Tibial nerve (tissue), 4 donors: ENCODE measurements around the gene VPS13D. TPM values are rescaled to one million over a fixed set of nuclear protein-coding genes. Genes with fewer than 3 reads are reported as not detected.

Experiments used
- DNase-seq, 2 donors: peaks; one replicate each; pipeline ENCODE4 v3.0.0-alpha.2; 2019; ENCODE audit warnings: low spot score in 2 of 2
- H3K27ac ChIP-seq, 4 donors: fragments of 200-600 bp; sonication (generic) in 3 of 4; one replicate each; pipeline ENCODE4 v1.5.1; 2017 to 2019; ENCODE audit warnings: mild to moderate bottlenecking in 1 of 4
- H3K27me3 ChIP-seq, 2 donors: fragments of 200-600 bp; sonication (generic) in 1 of 2; one replicate each; pipeline versions ENCODE4 v1.5.1 to v1.6.0; 2017 to 2019
- H3K36me3 ChIP-seq, 3 donors: fragments of 200-600 bp; sonication (generic); one replicate each; pipeline ENCODE4 v1.5.1; 2018 to 2019
- H3K4me1 ChIP-seq, 4 donors: fragments of 200-600 bp; sonication (generic) in 3 of 4; one replicate each; pipeline ENCODE4 v1.5.1; 2017 to 2019
- H3K4me3 ChIP-seq, 4 donors: fragments of 200-600 bp; sonication (generic) in 3 of 4; one replicate each; pipeline ENCODE4 v1.5.1; 2017 to 2019; ENCODE audit warnings: mild to moderate bottlenecking in 1 of 4, moderate library complexity in 1 of 4
- H3K9me3 ChIP-seq, 4 donors: fragments of 200-600 bp; sonication (generic) in 3 of 4; one replicate each; pipeline ENCODE4 v1.5.1; 2017 to 2019
- EP300 ChIP-seq, 2 donors: sonication (generic); formaldehyde crosslinking; IDR thresholded peaks; one replicate each; pipeline ENCODE4 v1.6.1; 2017; ENCODE audit warnings: antibody characterized with exemption in 2 of 2, mild to moderate bottlenecking in 1 of 2
- POLR2A ChIP-seq, 2 donors: fragments of 450-650 bp; IDR thresholded peaks; one replicate each; pipeline ENCODE4 v1.6.1; 2017; ENCODE audit warnings: antibody characterized with exemption in 2 of 2, mild to moderate bottlenecking in 2 of 2, moderate library complexity in 2 of 2
- WGBS, 2 donors: methylation state at CpG; one replicate each; pipeline ENCODE4 v1.1.5; 2018; 5-methylcytosine and 5-hydroxymethylcytosine counted together
- total RNA-seq, 4 donors: library from RNA; depleted of rRNA; stranded (reverse); fragments of >200 nt; gene quantifications; one replicate each; pipeline ENCODE4 v1.1.0, GENCODE V29; 2016
- TF ChIP-seq, protein P1 (sequence below), 5 experiments: fragments of 200-600 bp in 3 of 5; fragments of 450-650 bp in 2 of 5; sonication (generic) in 3 of 5; IDR thresholded peaks; one replicate each; pipeline ENCODE4 v1.5.1; 2016 to 2019; ENCODE audit warnings: antibody characterized with exemption in 5 of 5, mild to moderate bottlenecking in 3 of 5, moderate library complexity in 2 of 5

VPS13D gene
- total RNA-seq, 4 donors from 2014 or later: 99.2 to 132 (median 110) TPM

- Histone ChIP-seq H3K27ac (peak overlapping the region; percentile 37 to 86 (median 68)), H3K4me3 (no peak overlapping the region), H3K4me1 (peaks cover 0 to 77% (median 38%) of the 10 kb centered on the region in 4 donors), H3K9me3 (no peaks in the 10 kb centered on the region), H3K36me3 (peaks cover 0 to 9% (median 0%) of the 10 kb centered on the region in 3 donors), H3K27me3 (no peaks in the 10 kb centered on the region)
- 41 to 55% methylated on average over 2 of the region's 2 CpGs for WGBS, 2 donors
- DNase-seq: no peak
- TF ChIP-seq, protein P1, sequence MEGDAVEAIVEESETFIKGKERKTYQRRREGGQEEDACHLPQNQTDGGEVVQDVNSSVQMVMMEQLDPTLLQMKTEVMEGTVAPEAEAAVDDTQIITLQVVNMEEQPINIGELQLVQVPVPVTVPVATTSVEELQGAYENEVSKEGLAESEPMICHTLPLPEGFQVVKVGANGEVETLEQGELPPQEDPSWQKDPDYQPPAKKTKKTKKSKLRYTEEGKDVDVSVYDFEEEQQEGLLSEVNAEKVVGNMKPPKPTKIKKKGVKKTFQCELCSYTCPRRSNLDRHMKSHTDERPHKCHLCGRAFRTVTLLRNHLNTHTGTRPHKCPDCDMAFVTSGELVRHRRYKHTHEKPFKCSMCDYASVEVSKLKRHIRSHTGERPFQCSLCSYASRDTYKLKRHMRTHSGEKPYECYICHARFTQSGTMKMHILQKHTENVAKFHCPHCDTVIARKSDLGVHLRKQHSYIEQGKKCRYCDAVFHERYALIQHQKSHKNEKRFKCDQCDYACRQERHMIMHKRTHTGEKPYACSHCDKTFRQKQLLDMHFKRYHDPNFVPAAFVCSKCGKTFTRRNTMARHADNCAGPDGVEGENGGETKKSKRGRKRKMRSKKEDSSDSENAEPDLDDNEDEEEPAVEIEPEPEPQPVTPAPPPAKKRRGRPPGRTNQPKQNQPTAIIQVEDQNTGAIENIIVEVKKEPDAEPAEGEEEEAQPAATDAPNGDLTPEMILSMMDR (IDR thresholded peaks at IDR 0.05): no peak
- TF ChIP-seq EP300 (IDR thresholded peaks at IDR 0.05): no peak
- TF ChIP-seq POLR2A (IDR thresholded peaks at IDR 0.05): no peak
Measured at GRCh38 chr1:12486059-12486341, 256.2 kb downstream of the VPS13D start.

GRCh38 chr1:12486401-12487005 lies 256.7 kb downstream of the VPS13D start:
- Histone ChIP-seq H3K27ac (peak overlapping the region; percentile 37 to 86 (median 68)), H3K36me3 (peaks cover 0 to 9% (median 0%) of the 10 kb centered on the region in 3 donors), H3K9me3 (no peaks in the 10 kb centered on the region), H3K4me3 (no peak overlapping the region), H3K27me3 (no peaks in the 10 kb centered on the region), H3K4me1 (peaks cover 0 to 72% (median 34%) of the 10 kb centered on the region in 4 donors)
- WGBS, 2 donors: 38 to 45% methylated on average over 17 of the region's 18 CpGs
- peak in 1 of 2 donors; percentile 50 for DNase-seq
- TF ChIP-seq, protein P1 (IDR thresholded peaks at IDR 0.05): no peak
- TF ChIP-seq EP300 (IDR thresholded peaks at IDR 0.05): peak in 1 of 2 donors; percentile 75

DNA sequence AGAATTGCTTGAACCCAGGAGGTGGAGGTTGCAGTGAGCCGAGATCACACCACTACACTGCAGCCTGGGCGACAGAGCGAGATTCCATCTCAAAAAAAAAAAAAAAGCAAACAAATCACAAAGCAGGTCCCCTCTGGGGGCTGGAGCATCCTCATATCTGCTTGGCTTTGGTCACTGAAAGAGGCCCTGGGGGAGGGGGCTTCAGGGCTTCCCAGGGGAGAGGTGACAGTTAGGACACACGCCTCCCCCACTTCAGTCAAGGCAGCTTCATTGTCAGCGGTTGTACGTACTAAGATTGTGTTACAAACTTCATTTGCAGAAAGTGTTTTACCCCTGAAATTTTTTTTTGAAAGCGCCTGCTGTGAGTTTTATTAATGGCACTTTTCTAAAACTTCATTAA lies 257.7 kb downstream of the VPS13D start:
- Histone ChIP-seq H3K36me3 (peaks cover 0 to 9% (median 0%) of the 10 kb centered on the region in 3 donors), H3K9me3 (no peaks in the 10 kb centered on the region), H3K4me1 (peaks cover 0 to 62% (median 29%) of the 10 kb centered on the region in 4 donors), H3K27ac (peak overlapping the region in 1 of 4 donors; percentile 86), H3K27me3 (no peaks in the 10 kb centered on the region), H3K4me3 (no peak overlapping the region)
- 94 to 100% methylated on average over 7 of the region's 7 CpGs for WGBS, 2 donors
- no peak for DNase-seq
- TF ChIP-seq EP300 (IDR thresholded peaks at IDR 0.05) (no peak), POLR2A (IDR thresholded peaks at IDR 0.05) (no peak)
- TF ChIP-seq, protein P1 (IDR thresholded peaks at IDR 0.05): no peak

GRCh38 chr1:12488666-12489354 lies 259.0 kb downstream of the VPS13D start:
- Histone ChIP-seq H3K36me3 (peaks cover 0 to 9% (median 0%) of the 10 kb centered on the region in 3 donors), H3K9me3 (no peaks in the 10 kb centered on the region), H3K4me1 (peaks cover 0 to 52% (median 26%) of the 10 kb centered on the region in 4 donors), H3K4me3 (no peak overlapping the region), H3K27me3 (no peaks in the 10 kb centered on the region), H3K27ac (no peak overlapping the region)
- TF ChIP-seq POLR2A (IDR thresholded peaks at IDR 0.05) (no peak), EP300 (IDR thresholded peaks at IDR 0.05) (no peak)
- TF ChIP-seq, protein P1 (IDR thresholded peaks at IDR 0.05): no peak
- WGBS, 2 donors: 95 to 97% methylated on average over 4 of the region's 4 CpGs
- DNase-seq: no peak

DNA sequence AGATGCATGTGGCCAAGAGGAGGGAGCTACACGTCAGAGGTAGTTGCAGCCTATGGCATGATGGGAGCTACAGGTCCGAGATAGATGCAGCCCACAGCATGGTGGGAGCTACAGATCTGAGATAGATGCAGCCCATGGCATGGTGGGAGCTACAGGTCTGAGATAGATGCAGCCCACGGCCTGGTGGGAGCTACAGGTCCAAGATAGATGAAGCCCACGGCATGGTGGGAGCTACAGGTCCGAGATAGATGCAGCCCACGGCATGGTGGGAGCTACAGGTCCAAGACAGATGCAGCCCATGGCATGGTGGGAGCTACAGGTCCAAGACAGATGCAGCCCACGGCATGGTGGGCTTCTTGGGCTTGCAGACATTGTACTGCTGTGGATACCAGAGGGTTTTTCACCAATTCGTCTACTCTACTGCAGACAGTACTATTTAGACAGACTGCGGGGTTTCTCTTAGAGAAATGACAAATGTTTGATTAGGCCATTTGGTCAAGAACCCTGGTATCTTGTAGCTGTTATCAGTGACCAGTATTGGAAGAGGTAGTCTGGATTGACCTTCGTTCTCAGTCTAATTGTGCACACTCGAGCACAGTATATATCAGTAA lies 260.8 kb downstream of the VPS13D start:
- no peak for TF ChIP-seq POLR2A (IDR thresholded peaks at IDR 0.05)
- TF ChIP-seq, protein P1 (IDR thresholded peaks at IDR 0.05): no peak
- TF ChIP-seq EP300 (IDR thresholded peaks at IDR 0.05): no peak

More for the DNA sequence above, 260.8 kb downstream of the VPS13D start:
- Histone ChIP-seq H3K9me3 (no peaks in the 10 kb centered on the region), H3K27ac (no peak overlapping the region), H3K4me3 (no peak overlapping the region), H3K27me3 (no peaks in the 10 kb centered on the region), H3K4me1 (peaks cover 0 to 50% (median 20%) of the 10 kb centered on the region in 4 donors), H3K36me3 (peaks cover 0 to 9% (median 0%) of the 10 kb centered on the region in 3 donors)
- WGBS, 2 donors: 90 to 94% methylated on average over 10 to 11 of the region's 11 CpGs
- no peak for DNase-seq
